Prostate gland (tissue), 2 donors: Measurements from ENCODE around the gene RPS6KL1.

ENCODE experiments used
- CTCF ChIP-seq, 4 experiments: fragments of 200-600 bp in 2 of 4; fragments of 450-650 bp in 2 of 4; sonication (generic) in 2 of 4; IDR thresholded peaks; 1 replicate in 3 of 4; 2 replicates in 1 of 4; pipeline ENCODE4 v1.5.1; 2016 to 2019; ENCODE audit warnings: antibody characterized with exemption in 4 of 4, mild to moderate bottlenecking in 2 of 4, moderate library complexity in 2 of 4
- POLR2A ChIP-seq: fragments of 450-650 bp; IDR thresholded peaks from one replicate; pipeline ENCODE4 v1.6.1; 2016; ENCODE audit warnings: antibody characterized with exemption, mild to moderate bottlenecking

GRCh38 chr14:74919421-74920165 is 3.5 kb downstream of the RPS6KL1 start:
- TF ChIP-seq POLR2A (no peak), CTCF (IDR thresholded peaks at IDR 0.05) (no peak)
